Smooth muscle cell (in vitro differentiated cells): ENCODE data around the gene RNASET2. TPM values are rescaled to one million over a fixed set of nuclear protein-coding genes. Genes with fewer than 3 reads are reported as not detected.

Experiments
- DNase-seq: peaks from one replicate; lab custom pipeline; 2025; ENCODE audit not compliant: unreplicated experiment; lab: John Stamatoyannopoulos, UW
- H2AFZ ChIP-seq: fragments of 200-600 bp; sonication (generic); 2 replicates; pipeline ENCODE4 v1.6.0; 2016; ENCODE audit warnings: antibody characterized with exemption, low read depth, mild to moderate bottlenecking
- H3F3A ChIP-seq: fragments of 200-600 bp; sonication (generic); 2 replicates; pipeline ENCODE4 v1.6.0; 2017; ENCODE audit warnings: antibody characterized with exemption, low read depth
- H3K27ac ChIP-seq: fragments of 200-600 bp; sonication (generic); 2 replicates; pipeline ENCODE4 v1.5.1; 2016; ENCODE audit warnings: low read depth, mild to moderate bottlenecking
- H3K27me3 ChIP-seq: fragments of 200-600 bp; sonication (generic); 2 replicates; pipeline ENCODE4 v1.6.1; 2016; ENCODE audit warnings: low read depth, mild to moderate bottlenecking
- H3K36me3 ChIP-seq: fragments of 200-600 bp; sonication (generic); 2 replicates; pipeline ENCODE4 v1.5.1; 2016; ENCODE audit warnings: low read depth
- H3K4me1 ChIP-seq: fragments of 200-600 bp; sonication (generic); 2 replicates; pipeline ENCODE4 v1.5.1; 2016; ENCODE audit warnings: low read depth
- H3K4me2 ChIP-seq: fragments of 200-600 bp; sonication (generic); 2 replicates; pipeline ENCODE4 v1.6.0; 2016; ENCODE audit warnings: mild to moderate bottlenecking
- H3K4me3 ChIP-seq: fragments of 200-600 bp; sonication (generic); 2 replicates; pipeline ENCODE4 v1.5.1; 2016; ENCODE audit warnings: mild to moderate bottlenecking
- H3K79me2 ChIP-seq: fragments of 200-600 bp; sonication (generic); 2 replicates; pipeline ENCODE4 v1.6.0; 2016; ENCODE audit warnings: low read depth, mild to moderate bottlenecking
- H3K9ac ChIP-seq: fragments of 200-600 bp; sonication (generic); 2 replicates; pipeline ENCODE4 v1.6.0; 2016; ENCODE audit warnings: low read depth
- H3K9me3 ChIP-seq: fragments of 200-600 bp; sonication (generic); replicated peaks from 2 replicates; pipeline ENCODE4 v1.5.1; 2016; ENCODE audit warnings: low read depth
- H4K20me1 ChIP-seq: fragments of 200-600 bp; sonication (generic); 2 replicates; pipeline ENCODE4 v1.6.0; 2016; ENCODE audit warnings: low read depth
- WGBS: methylation state at CpG from one replicate; pipeline ENCODE4 v1.1.7; 2016; ENCODE audit warnings: low lambda C conversion rate; 5-methylcytosine and 5-hydroxymethylcytosine counted together
- polyA plus RNA-seq: library from polyadenylated mRNA; unstranded; fragments of >200 nt; fragmentation: Nextera tagmentation; extraction: Ambion mirVana; gene quantifications from 2 replicates; pipeline ENCODE4 v1.2.1, GENCODE V29; 2016
- total RNA-seq: library from RNA; depleted of rRNA; stranded (reverse); fragments of >200 nt; gene quantifications from 2 replicates; pipeline ENCODE4 v1.2.3, GENCODE V29; 2014
- TF ChIP-seq, protein P1 (sequence below): fragments of 200-600 bp; sonication (generic); IDR thresholded peaks from 2 replicates; pipeline ENCODE4 v1.5.1; 2017; ENCODE audit warnings: borderline replicate concordance, mild to moderate bottlenecking, antibody characterized with exemption; ENCODE audit not compliant: insufficient read depth, poor library complexity, severe bottlenecking

The RNASET2 gene
- total and polyA plus RNA-seq, 2 experiments from 2014 or later, result 20.6 to 29.3 TPM

DNA sequence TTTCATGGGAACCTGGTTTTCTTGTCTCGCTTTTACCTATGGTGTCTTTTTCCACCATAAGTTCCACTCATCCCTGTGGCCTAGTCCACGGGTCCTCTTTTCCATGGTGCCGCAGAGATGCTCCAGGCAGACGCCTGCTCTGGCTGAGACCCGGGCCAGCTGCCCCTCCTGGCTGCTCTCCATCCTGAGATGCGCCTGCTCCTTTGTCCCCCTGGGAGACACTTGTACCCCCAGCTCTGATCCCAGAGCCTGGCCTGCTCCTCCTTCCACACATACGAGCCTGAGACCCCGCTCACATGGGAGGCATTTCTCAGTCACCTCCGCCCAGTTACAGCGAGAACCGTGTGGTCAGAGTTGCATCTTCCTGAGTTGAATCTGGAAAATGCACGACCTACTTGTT lies 29.6 kb downstream of the RNASET2 start:
- H3K9me3 ChIP-seq, result no peaks in the 10 kb centered on the region

DNA sequence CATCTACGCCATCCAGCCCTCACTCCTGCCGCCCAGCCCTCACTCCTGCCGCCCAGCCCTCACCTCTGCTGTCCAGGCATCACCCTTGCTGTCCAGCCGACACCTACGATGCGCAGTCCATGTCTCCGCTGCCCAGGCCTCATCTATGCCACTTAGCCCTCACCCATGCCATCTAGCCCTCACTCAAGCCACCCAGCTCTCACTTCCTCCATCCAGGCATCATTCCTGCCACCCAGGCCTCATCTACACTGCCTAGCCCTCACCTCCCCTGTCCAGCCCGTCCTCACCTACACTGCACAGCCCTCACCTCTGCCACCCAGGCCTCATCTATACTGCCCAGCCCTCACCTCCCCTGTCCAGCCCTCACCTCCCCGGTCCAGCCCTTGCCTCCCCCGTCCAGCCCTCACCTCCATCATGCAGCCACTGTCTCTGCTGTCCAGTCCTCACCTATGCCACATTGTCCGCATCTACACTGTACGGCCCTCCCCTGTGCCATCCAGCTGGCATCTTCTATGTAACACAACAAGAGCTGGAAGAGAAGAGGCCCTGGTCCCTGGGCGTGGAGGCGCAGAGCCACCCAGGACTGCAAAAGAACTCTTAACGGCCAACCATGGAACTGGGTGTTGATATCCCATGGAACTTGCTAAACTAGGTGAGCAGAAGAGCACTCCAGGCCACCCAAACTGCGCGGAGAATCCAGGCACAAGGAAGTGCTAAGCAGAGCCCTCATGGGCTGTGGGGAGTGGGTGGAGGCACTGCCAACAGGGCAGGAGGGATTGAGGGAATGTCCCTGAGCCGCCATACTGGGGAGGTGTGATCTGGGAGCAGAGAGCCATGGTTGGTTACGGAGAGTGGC lies 31.0 kb downstream of the RNASET2 start:
- no peak overlapping the region for H3K4me2 ChIP-seq
- H3F3A ChIP-seq, result no peaks in the 10 kb centered on the region
- peaks cover 14% of the 10 kb centered on the region for H3K4me1 ChIP-seq
- H3K27me3 ChIP-seq, result no peaks in the 10 kb centered on the region
- H3K9ac ChIP-seq, result no peak overlapping the region
- 97% methylated on average over 19 of the region's 19 CpGs for WGBS
- no peaks in the 10 kb centered on the region for H3K36me3 ChIP-seq
- H3K27ac ChIP-seq, result no peak overlapping the region
- no peak for DNase-seq
- TF ChIP-seq, protein P1, sequence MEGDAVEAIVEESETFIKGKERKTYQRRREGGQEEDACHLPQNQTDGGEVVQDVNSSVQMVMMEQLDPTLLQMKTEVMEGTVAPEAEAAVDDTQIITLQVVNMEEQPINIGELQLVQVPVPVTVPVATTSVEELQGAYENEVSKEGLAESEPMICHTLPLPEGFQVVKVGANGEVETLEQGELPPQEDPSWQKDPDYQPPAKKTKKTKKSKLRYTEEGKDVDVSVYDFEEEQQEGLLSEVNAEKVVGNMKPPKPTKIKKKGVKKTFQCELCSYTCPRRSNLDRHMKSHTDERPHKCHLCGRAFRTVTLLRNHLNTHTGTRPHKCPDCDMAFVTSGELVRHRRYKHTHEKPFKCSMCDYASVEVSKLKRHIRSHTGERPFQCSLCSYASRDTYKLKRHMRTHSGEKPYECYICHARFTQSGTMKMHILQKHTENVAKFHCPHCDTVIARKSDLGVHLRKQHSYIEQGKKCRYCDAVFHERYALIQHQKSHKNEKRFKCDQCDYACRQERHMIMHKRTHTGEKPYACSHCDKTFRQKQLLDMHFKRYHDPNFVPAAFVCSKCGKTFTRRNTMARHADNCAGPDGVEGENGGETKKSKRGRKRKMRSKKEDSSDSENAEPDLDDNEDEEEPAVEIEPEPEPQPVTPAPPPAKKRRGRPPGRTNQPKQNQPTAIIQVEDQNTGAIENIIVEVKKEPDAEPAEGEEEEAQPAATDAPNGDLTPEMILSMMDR, result no peak
- H4K20me1 ChIP-seq, result no peaks in the 10 kb centered on the region
- no peaks in the 10 kb centered on the region for H3K79me2 ChIP-seq
- no peak overlapping the region for H2AFZ ChIP-seq
- no peak overlapping the region for H3K4me3 ChIP-seq
- H3K9me3 ChIP-seq, result no peaks in the 10 kb centered on the region

More for the DNA sequence above, 29.6 kb downstream of the RNASET2 start:
- Histone ChIP-seq H3K79me2 (no peaks in the 10 kb centered on the region), H3K9ac (no peak overlapping the region), H3K27me3 (no peaks in the 10 kb centered on the region), H3K27ac (no peak overlapping the region), H3K4me1 (peaks cover 8% of the 10 kb centered on the region), H3K4me3 (no peak overlapping the region), H4K20me1 (no peaks in the 10 kb centered on the region), H3K4me2 (no peak overlapping the region), H3K36me3 (no peaks in the 10 kb centered on the region), H3F3A (no peaks in the 10 kb centered on the region), H2AFZ (no peak overlapping the region)
- WGBS, result 96% methylated on average over 12 of the region's 12 CpGs
- DNase-seq, result no peak
- TF ChIP-seq, protein P1, result no peak

DNA sequence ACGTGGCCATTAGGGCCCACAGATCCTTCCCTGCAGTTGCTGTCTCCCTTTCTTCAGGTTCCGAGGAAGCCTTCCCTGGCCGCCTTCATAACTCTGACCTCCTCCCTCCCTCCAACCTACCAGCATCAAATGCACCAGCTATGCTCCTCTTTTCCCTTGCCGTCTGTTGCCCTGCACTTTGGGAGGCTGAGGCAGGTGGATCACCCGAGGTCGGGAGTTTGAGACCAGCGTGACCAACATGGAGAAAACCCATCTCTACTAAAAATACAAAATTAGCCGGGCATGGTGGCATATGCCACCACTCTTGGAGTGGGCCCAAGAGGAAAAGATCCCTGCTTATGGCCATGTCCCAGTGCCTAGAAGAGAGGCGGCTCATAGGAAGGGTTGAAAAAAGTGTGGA lies 31.8 kb downstream of the RNASET2 start:
- no peak for DNase-seq
- Histone ChIP-seq H3K27me3 (no peaks in the 10 kb centered on the region), H3F3A (no peaks in the 10 kb centered on the region), H3K4me1 (peaks cover 14% of the 10 kb centered on the region), H3K4me3 (no peak overlapping the region), H2AFZ (no peak overlapping the region), H3K27ac (no peak overlapping the region), H3K9ac (no peak overlapping the region), H3K36me3 (no peaks in the 10 kb centered on the region), H3K4me2 (no peak overlapping the region), H4K20me1 (no peaks in the 10 kb centered on the region), H3K9me3 (no peaks in the 10 kb centered on the region), H3K79me2 (no peaks in the 10 kb centered on the region)
- 95% methylated on average over 9 of the region's 9 CpGs for WGBS
- TF ChIP-seq, protein P1, result no peak

DNA sequence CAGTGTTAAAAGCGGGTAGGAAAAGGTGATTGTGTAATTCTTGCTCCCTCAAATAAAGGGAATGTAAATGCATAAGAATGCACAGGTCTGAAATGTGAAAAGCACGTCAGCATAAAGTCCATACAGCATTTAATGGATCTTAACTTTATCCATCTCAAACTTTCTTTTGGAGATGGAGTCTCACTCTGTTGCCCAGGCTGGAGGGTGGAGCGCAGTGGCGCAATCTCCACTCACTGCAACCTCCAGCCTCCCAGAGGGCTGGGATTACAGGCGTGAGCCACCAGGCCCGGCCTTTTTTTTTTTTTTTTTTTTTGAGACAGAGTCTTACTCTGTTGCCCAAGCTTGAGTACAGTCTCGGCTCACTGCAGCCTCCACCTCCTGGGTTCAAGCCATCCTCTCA lies 33.4 kb downstream of the RNASET2 start:
- no peaks in the 10 kb centered on the region for H3K27me3 ChIP-seq

More for the DNA sequence above, 33.4 kb downstream of the RNASET2 start:
- Histone ChIP-seq H3K79me2 (no peaks in the 10 kb centered on the region), H3F3A (no peaks in the 10 kb centered on the region), H3K27ac (no peak overlapping the region), H3K4me3 (no peak overlapping the region), H3K9me3 (no peaks in the 10 kb centered on the region), H3K36me3 (no peaks in the 10 kb centered on the region), H4K20me1 (no peaks in the 10 kb centered on the region), H3K4me2 (no peak overlapping the region), H3K4me1 (peaks cover 10% of the 10 kb centered on the region), H2AFZ (no peak overlapping the region), H3K9ac (no peak overlapping the region)
- no peak for DNase-seq
- TF ChIP-seq, protein P1, result no peak
- 95% methylated on average over 6 of the region's 7 CpGs for WGBS
